Ovary (tissue), 9 donors: ENCODE data around the gene ANK3. TPM values are rescaled to one million over a fixed set of nuclear protein-coding genes. Genes with fewer than 3 reads are reported as not detected.

Experiments used
- DNase-seq, 5 donors: peaks; one replicate each; pipeline ENCODE4 v3.0.0-alpha.2; 2019 to 2020
- H3K27ac ChIP-seq, 2 donors: fragments of 200-600 bp; one replicate each; pipeline versions ENCODE4 v1.5.1 to v1.8.0; 2019 to 2022
- H3K27me3 ChIP-seq: fragments of 200-600 bp; one replicate; pipeline ENCODE4 v1.8.0; 2022
- H3K36me3 ChIP-seq: fragments of 200-600 bp; sonication (generic); one replicate; pipeline ENCODE4 v1.5.1; 2019
- H3K4me1 ChIP-seq: one replicate; pipeline ENCODE4 v1.8.1; 2013; ENCODE audit warnings: mild to moderate bottlenecking, moderate library complexity; ENCODE audit not compliant: insufficient read depth
- H3K4me3 ChIP-seq: fragments of 200-600 bp; sonication (generic); one replicate; pipeline ENCODE4 v1.5.1; 2017
- H3K9me3 ChIP-seq, 2 donors: fragments of 200-600 bp in 1 of 2; sonication (generic) in 1 of 2; one replicate each; pipeline versions ENCODE4 v1.5.1 to v1.8.1; 2013 to 2019; ENCODE audit warnings: mild to moderate bottlenecking in 1 of 2, moderate library complexity in 1 of 2
- EP300 ChIP-seq: sonication (generic); formaldehyde crosslinking; IDR thresholded peaks from one replicate; pipeline ENCODE4 v1.6.1; 2017; ENCODE audit warnings: antibody characterized with exemption
- POLR2A ChIP-seq: fragments of 450-650 bp; IDR thresholded peaks from one replicate; pipeline ENCODE4 v1.6.1; 2017; ENCODE audit warnings: antibody characterized with exemption, mild to moderate bottlenecking, moderate library complexity
- WGBS, 3 donors: extraction: QIAGEN DNeasy Blood & Tissue Kit in 1 of 3; methylation state at CpG; one replicate each; pipeline versions ENCODE4 v1.1.5 to v1.1.7; 2013 to 2017; 5-methylcytosine and 5-hydroxymethylcytosine counted together
- intact Hi-C, 4 donors: fragments of 100-400 bp; cut with DNase I; formaldehyde crosslinking; loops; one replicate each; pipeline versions ENCODE4 v1.11.0 to v1.15.1; 2022 to 2023
- polyA plus RNA-seq, 2 donors: library from polyadenylated mRNA; stranded (reverse); fragments of 200-250 nt in 1 of 2; fragments of 350-450 nt in 1 of 2; fragmentation: Illumina TruSeq in 1 of 2; extraction: RNeasy Lipid Tissue Mini Kit (QIAGEN cat#74804) in 1 of 2; gene quantifications; one replicate each; pipeline ENCODE4 v1.2.3, GENCODE V29; 2013 to 2014
- total RNA-seq, 7 donors: library from RNA; depleted of rRNA in 2 of 7; stranded (reverse); fragments of >200 nt in 2 of 7; fragmentation: NEBNext Ultra II Directional in 3 of 7; extraction: Animal tissue kit (Norgen Biotek cat#: 25700) in 3 of 7; gene quantifications; one replicate each; pipeline versions ENCODE4 v1.1.0 to v1.2.4, GENCODE V29; 2016 to 2023
- TF ChIP-seq, protein P1 (sequence below), 3 donors: fragments of 450-650 bp in 2 of 3; fragments of 200-600 bp in 1 of 3; IDR thresholded peaks; one replicate each; pipeline versions ENCODE4 v1.5.1 to v1.8.0; 2016 to 2022; ENCODE audit warnings: antibody characterized with exemption in 3 of 3, mild to moderate bottlenecking in 1 of 3
- donor health status: DM: no; HTN: no; CAD: no; lungs with moderate emphysema.
- donor health status: DM: no; HTN: no; CAD: no.
- donor health status: Bipolar disorder and iron deficiency.
- donor health status: DM: yes; HTN: yes; CAD: no.
- donor health status: DM: no; HTN: no; CAD: no.
- donor health status: DM: yes; HTN: yes; CAD: no.

Gene ANK3
- total and polyA plus RNA-seq, 9 donors, result 11.4 to 74.1 (median 28.3) TPM

DNA sequence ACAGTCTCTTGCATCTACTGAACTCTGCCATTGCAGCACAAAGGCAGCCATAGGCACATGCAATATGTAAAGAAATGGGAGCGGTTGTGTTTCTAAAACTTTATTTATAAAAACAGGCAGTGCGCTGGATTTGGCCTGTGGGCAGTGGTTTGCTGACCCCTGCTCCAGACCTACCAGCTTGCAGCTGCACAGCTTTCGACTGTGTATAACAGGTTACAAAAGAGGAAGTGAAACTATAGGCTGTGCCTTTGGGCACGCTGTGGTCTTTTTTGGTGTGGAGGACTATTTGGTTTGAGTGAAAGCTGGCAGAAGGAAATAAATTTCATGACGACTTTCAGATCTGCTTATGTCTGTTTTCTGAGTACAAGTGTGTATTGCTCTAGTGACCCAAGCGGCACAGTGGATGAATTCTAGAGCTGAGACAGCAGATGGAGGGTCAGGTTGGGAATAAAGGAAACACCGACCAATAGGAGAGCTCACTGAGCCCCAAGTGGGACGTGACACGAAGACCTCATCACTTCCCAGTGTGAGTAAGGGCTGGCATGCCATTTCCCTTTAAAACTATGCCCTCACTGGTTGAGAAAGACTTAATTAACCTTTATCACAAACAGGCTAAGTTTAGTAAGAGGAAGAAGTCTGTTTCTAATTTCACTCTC lies 152.7 kb downstream of the ANK3 start:
- Histone ChIP-seq H3K9me3 (no peaks in the 10 kb centered on the region), H3K27ac (no peak overlapping the region), H3K36me3 (no peaks in the 10 kb centered on the region), H3K27me3 (no peaks in the 10 kb centered on the region), H3K4me1 (peaks cover 4% of the 10 kb centered on the region), H3K4me3 (no peak overlapping the region)
- 88 to 94% (median 91%) methylated on average over 9 of the region's 9 CpGs for WGBS, 3 donors
- TF ChIP-seq, protein P1, sequence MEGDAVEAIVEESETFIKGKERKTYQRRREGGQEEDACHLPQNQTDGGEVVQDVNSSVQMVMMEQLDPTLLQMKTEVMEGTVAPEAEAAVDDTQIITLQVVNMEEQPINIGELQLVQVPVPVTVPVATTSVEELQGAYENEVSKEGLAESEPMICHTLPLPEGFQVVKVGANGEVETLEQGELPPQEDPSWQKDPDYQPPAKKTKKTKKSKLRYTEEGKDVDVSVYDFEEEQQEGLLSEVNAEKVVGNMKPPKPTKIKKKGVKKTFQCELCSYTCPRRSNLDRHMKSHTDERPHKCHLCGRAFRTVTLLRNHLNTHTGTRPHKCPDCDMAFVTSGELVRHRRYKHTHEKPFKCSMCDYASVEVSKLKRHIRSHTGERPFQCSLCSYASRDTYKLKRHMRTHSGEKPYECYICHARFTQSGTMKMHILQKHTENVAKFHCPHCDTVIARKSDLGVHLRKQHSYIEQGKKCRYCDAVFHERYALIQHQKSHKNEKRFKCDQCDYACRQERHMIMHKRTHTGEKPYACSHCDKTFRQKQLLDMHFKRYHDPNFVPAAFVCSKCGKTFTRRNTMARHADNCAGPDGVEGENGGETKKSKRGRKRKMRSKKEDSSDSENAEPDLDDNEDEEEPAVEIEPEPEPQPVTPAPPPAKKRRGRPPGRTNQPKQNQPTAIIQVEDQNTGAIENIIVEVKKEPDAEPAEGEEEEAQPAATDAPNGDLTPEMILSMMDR (IDR thresholded peaks at IDR 0.05), result no peak
- TF ChIP-seq POLR2A (no peak), EP300 (no peak)
- intact Hi-C loops, result no loop called here
- no peak for DNase-seq

DNA sequence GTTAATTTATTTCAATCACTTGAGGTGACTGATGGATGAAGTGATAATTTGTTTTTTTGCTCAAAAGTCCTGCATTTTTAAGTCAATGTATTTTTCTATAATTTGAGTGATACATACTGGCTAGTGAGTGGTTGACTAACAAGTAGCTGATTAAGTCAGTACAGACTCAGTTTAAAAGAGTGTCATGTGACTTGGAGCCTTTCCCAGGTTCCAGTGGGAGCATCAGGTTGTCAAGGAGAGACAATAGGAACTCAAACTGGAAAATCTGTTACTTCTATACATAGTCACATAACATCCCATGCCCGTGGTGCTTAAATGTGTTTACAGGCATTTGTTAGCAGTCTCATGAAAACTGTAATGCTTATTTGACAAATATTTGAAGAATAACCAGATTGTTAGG lies 154.7 kb downstream of the ANK3 start:
- intact Hi-C loops, result no loop called here
- WGBS, 3 donors, result 41 to 54% (median 53%) methylated on average over 1 of the region's 1 CpG
- TF ChIP-seq, protein P1 (IDR thresholded peaks at IDR 0.05), result no peak
- TF ChIP-seq EP300 (no peak), POLR2A (no peak)
- DNase-seq, result no peak
- Histone ChIP-seq H3K4me3 (no peak overlapping the region), H3K36me3 (no peaks in the 10 kb centered on the region), H3K9me3 (no peaks in the 10 kb centered on the region), H3K27me3 (no peaks in the 10 kb centered on the region), H3K4me1 (peaks cover 4% of the 10 kb centered on the region), H3K27ac (no peak overlapping the region)

- no peaks in the 10 kb centered on the region for H3K9me3 ChIP-seq
- no peaks in the 10 kb centered on the region for H3K27me3 ChIP-seq
- H3K36me3 ChIP-seq, result no peaks in the 10 kb centered on the region
- intact Hi-C loops, result no loop called here
- TF ChIP-seq POLR2A, result no peak
- TF ChIP-seq, protein P1 (IDR thresholded peaks at IDR 0.05), result no peak
- TF ChIP-seq EP300, result no peak
- 80 to 83% (median 82%) methylated on average over 4 of the region's 4 CpGs for WGBS, 3 donors
- H3K27ac ChIP-seq, result no peak overlapping the region
- H3K4me1 ChIP-seq, result peaks cover 4% of the 10 kb centered on the region
- H3K4me3 ChIP-seq, result no peak overlapping the region
- no peak for DNase-seq
These were observed 155.1 kb downstream of the ANK3 start for GRCh38 chr10:60234551-60234950.

DNA sequence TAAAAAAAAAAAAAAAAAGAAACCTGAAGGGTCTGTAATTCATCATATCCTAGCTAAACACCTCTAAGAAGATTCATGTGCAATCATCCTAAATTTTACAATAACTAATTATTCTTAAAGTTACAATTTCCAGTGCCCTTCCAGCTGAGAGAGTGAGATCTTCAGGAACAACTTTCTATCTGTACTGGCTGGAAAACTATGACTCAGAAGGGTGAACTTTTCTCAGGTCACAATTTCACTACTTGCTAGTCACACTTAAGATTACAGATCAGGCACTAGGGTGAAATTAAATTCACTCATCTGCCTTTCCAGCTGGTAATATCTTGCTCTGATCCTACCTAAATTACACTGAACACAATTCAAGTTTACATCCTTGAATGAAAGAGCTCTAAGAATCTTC lies 158.8 kb downstream of the ANK3 start:
- Histone ChIP-seq H3K9me3 (no peaks in the 10 kb centered on the region), H3K4me1 (no peaks in the 10 kb centered on the region), H3K4me3 (no peak overlapping the region), H3K27me3 (no peaks in the 10 kb centered on the region), H3K36me3 (no peaks in the 10 kb centered on the region), H3K27ac (no peak overlapping the region)
- DNase-seq, result no peak
- intact Hi-C loops, result loop anchor here in 1 of 4 donors (2.0 kb wide), 1 partner anchor 30 kb away; no protein-coding TSS in a partner anchor
- TF ChIP-seq POLR2A (no peak), EP300 (no peak)
- TF ChIP-seq, protein P1 (IDR thresholded peaks at IDR 0.05), result no peak
